MM.1S (cell line): Measurements from ENCODE around the gene TMEM209.

ENCODE experiments used
- EZH2 ChIP-seq: fragments of 300-600 bp; sonication (generic); optimal IDR thresholded peaks from 2 replicates; pipeline ENCODE3; 2017; ENCODE audit warnings: low read depth, mild to moderate bottlenecking, antibody characterized with exemption, low read length, mixed read lengths
- EZH2phosphoT487 ChIP-seq: fragments of 300-600 bp; sonication (generic); IDR thresholded peaks from 2 replicates; pipeline ENCODE4 v1.6.1; 2018; ENCODE audit warnings: antibody characterized with exemption, low read length
- TF ChIP-seq, protein P1 (sequence below): fragments of 300-600 bp; sonication (generic); IDR thresholded peaks from 2 replicates; pipeline ENCODE4 v1.5.1; 2016; ENCODE audit warnings: antibody characterized with exemption, low read length, mixed read lengths

- TF ChIP-seq EZH2 (no peak), EZH2phosphoT487 (no peak)
- TF ChIP-seq, protein P1, sequence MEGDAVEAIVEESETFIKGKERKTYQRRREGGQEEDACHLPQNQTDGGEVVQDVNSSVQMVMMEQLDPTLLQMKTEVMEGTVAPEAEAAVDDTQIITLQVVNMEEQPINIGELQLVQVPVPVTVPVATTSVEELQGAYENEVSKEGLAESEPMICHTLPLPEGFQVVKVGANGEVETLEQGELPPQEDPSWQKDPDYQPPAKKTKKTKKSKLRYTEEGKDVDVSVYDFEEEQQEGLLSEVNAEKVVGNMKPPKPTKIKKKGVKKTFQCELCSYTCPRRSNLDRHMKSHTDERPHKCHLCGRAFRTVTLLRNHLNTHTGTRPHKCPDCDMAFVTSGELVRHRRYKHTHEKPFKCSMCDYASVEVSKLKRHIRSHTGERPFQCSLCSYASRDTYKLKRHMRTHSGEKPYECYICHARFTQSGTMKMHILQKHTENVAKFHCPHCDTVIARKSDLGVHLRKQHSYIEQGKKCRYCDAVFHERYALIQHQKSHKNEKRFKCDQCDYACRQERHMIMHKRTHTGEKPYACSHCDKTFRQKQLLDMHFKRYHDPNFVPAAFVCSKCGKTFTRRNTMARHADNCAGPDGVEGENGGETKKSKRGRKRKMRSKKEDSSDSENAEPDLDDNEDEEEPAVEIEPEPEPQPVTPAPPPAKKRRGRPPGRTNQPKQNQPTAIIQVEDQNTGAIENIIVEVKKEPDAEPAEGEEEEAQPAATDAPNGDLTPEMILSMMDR: no peak
These were observed 44.8 kb downstream of the TMEM209 start for GRCh38 chr7:130160455-130160854.
